CMK (cell line): ENCODE data around the gene COLEC12.
A peak's percentile ranks its signal among the peaks of the same experiment; 100 is the strongest.

Experiments used
- DNase-seq: peaks from one replicate; pipeline ENCODE4 v3.0.0-alpha.2; 2010; ENCODE audit warnings: low read depth

The COLEC12 gene

DNA sequence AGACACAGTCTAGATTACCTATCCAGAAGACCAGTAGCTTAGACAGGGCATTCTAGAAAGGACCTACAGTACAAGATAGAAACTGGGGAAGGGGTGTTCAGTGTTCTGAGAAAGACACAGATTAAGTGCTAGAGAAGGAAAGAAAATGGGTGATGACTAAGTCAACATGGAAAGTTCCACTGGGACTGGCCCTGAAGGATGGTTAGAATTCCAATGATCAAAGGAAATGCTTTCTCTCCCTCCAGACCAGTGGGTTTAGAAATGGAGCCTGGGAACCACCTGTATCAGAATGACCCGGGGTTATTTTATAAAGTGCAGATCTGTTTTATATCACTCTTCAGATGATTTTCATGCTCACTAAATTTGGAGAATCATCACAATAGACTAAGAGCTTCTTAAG, 5.8 kb upstream of the COLEC12 start:
- DNase-seq, result no peak

DNA sequence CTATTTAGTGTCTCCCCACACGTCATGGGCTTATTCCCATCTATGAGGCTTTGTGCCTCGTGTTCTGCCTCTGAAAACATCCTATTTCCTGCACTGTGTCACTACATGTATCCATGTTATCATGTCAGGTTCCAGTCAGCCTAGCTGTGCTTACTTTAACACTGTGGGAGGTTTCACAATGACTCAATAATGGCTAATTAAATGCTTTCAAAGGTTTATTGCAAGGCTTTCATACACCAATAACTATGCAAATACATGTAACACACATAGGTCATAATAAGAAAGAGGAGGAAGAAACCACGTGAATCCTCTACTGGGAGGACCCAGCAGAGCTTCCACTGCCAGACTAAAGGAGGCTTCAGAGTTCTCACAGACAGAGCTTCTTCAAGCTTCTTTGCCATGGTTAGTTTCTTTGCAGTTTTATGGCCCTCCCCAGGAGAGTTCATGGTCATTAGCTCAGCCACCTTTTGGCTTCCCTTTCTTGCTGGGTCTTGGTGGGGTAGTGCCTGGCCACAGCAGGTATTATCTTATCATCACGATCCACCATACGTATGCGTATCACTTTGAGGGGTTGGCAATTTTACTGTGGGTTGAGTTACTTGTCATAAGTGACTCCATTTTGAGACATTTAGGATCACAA, 5.1 kb upstream of the COLEC12 start:
- DNase-seq, result no peak

DNA sequence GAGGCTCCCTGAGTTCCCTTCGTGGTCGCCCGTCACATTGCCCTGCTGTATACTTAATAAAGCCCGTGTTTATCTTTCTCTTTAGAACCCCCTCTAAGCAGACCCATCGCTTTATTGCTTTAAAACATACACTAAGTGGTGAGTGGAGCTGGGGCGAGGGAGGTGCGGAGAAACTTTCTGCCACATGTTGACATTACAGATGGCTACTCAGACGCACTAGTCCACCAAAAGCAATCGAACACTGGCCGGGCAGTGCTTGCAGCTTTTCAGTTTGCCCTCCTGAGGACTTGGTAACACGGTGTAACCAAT, 859 bp upstream of the COLEC12 start:
- no peak for DNase-seq

DNA sequence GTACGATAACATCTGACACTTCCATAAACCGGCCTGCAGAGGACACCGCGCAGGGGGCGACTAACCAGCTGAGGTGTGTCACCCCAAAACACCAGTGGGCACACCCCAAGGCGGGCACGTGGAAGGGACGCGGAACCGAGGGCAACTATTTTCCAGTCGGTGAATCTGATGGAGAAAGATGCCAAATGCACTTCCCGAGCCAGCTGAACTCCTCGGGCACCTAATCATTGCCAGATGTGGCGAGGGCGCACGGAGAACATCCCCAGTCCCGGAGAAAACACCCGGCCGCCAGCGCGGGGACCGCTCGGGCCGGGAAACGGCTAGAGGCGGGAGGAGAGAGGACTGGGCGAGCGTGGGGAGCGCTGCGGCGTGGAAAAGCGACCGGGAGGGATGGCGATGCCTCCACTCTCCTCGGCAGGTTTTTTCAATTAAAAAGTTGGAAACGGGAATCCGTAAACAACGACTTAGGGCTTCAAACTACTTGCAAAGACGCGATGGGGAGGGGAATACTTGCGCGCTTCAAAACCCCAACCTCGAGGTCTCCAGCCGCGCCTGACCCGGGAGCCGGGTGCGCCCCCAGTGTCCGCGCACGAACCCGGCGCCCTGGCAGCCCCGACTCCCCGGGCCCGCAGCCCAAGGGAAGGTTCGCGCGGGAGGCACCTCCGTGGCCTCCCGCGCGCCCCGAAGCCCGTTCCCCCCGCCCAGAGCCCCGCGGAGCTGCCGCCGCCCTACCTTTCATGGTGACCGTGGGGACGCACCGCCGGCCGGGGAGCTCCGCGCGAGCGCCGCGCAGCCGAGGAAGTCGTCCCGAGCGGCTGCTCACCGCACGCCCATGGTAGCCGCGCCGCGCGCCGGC, 497 bp downstream of the COLEC12 start:
- no peak for DNase-seq

DNA sequence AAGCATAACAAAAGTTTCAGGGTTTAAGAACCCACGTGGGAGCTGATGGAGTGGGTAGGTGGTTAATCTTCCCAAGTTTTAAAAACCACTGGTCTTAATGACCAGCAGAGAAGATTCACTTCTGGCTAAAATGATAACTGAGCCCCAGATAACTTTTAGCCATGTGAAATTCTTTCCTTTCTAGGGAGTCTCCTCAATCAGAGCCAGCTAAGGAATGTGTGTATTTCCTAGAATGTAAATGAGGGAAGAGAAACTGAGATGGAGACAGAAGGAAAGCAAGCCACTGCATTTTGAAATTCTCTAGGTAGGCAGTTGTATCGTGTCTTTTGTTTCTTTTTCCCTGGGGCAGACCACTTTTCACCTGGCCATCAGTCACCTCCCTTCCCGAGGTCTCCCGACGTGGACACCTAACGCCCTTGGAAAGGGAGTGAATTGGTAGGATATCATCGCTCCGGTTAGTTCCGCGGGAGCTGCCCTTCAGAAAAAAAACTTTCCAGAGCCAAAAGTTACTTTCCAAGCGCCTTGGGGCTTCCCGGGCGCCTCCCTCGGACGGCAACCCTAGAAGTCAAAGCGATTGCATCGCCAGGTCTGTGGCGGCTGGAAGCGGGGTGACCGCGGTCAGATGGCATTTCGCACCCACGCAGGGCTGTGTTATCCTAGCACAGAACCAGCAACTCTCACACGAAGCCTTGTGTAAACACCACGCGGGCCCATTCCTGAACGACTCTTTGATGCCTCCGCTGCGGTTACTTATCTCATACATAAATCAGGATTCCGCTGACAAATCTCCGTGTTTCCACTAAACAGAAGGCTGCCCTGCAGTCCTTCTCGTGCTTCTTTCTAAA, 1.3 kb downstream of the COLEC12 start:
- DNase-seq, result no peak

DNA sequence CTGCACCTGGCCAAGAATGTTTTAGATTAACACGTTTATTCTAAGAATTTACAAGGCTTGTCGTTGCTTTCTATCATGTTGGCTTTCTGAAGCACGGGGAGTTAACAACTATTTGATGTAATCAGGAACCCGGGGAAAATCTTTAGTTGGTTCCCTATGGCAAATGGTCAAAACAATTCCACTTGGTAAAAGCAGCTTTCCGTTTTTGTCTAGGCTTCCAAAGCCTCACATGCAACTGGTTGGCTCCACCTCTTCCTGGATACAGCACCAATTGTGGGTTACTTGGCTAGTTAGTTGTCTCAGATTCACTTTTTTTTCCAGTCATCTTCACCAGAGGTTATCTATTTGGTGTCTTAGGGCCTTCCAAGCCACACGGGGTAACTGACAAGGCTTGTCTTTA, 2.8 kb downstream of the COLEC12 start:
- DNase-seq, result no peak

DNA sequence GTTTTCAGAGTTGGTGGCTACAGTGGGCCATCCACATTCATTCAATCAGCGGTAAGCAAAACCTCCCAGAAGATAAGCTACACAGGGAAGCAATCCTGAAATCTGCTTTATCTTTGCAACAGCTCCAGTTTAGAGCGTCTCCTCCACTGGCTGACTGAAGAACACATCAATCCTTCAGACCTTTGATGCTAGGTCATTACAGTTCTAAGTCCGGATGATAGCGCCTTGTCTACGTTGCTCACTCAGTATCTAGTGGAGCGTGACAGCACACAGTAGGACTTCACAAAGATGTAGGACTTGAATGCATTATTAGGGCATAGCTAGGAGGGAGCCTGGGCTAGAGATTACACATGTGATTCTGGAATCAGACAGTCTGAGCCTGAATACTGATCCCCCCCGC, 5.0 kb downstream of the COLEC12 start:
- DNase-seq, result no peak

DNA sequence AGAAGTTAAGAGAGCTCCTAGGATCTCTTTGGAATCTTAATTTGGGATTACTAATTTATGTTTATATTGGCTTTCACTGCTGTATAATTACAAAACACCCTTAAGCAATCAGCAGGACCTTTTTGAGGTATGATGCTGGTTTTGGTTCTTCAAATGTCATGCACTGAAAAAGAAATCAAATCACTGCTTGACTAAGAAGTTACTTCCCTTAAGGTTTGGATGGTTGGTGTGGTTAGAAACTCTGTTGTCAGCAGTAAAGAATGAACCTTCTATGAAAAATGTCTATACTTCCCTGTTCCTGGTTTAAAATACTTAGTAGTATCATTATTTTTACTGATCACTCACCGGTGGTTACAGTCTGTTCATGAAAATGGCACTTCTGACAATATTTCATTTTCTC, 5.5 kb downstream of the COLEC12 start:
- no peak for DNase-seq

DNA sequence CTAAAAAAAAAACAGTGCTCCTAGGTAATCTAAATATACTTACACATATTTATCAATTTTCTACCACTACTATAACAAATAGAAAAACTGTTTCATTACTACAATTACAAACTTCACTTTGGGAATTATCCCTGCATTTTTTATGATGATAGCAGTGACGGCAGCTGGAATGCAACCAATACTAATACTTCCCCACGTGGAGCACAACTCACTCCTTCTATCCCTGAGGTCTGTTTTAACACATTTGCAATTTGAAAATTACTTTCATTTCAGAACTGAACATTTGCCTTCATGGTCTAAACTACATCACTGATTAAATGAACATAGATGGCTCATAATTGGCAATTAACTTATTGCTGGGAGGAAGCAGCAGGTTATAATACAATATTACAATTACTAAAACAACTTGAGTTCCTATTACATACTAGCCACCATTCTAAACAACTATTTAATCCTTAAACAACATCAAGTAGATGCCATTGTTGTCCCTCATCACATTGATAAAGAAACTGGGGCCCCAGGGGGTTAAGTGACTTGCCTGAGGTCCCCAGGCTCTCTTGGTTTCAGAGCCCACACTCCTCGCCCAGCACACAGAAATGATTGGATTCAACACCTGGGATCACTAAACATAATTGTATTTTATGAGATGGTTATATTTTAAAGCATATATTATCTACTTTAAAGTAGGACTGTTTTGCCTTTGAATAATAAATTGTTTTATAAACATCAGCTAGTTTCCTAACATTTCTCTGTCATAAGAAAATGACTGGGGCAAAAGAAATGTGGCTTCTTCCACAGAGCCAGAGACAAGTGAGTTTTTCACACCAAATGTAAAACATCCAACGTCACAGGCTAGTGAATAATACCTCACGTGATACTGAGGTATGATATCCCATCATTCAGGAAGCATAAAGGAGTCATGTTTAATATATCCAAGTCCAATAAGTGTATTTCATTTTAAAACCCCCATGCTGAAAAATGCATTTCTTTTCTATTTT, 6.2 kb downstream of the COLEC12 start:
- DNase-seq, result no peak

DNA sequence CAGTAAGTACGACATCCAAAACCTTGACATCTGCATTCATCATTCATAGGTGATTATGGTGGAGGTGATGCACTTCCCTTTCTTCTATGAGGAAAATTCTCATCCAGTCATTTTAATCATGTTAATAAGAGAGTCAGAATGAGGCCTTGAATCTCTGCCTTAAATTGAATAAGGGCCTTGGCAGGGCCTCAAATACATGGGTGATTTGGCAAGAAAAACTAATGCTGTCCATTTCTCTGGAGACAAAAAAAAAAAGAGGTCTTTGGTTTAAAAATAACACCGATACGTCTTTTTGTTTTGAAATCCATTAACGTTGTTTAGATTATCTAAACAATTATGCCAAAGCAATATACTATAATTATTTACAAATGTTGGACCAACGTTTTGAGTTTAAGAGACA, 8.1 kb downstream of the COLEC12 start:
- DNase-seq, result no peak

DNA sequence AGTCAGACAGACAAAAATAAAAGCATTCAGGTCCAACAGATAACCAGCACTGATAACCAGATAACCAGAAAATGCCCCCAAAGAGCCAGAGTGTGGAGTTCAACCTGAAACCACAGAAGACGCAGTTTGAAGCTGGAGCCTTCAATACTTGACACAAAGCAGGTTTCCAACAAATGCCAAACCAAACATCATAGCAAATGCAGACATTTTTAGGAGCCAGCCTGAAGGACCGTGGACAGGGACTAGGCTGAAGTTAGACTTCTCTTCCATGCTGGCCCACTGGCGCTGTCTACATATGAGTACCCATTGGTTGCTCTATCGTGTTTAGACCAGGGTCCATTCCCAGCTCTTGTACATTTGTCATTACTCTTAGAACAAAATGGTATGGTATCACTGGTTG, 9.9 kb downstream of the COLEC12 start:
- DNase-seq, result no peak

DNA sequence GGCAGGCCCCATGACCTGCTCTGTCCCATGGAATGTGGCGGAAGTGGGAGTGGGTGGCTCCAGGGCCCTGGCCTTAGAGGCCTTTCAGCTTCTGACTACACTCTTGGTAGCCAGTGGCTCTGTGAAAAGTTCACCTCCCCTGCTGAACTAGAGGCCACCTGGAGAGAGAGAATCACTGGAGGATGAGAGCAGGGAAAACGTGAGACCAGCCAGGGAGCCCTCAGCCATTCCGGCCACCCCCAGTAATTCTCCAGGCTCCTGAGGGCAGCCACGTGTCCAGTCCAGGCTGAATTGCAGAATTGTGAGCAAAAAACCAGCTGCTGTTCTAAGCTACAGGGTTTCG, 10.5 kb downstream of the COLEC12 start:
- DNase-seq, result no peak

DNA sequence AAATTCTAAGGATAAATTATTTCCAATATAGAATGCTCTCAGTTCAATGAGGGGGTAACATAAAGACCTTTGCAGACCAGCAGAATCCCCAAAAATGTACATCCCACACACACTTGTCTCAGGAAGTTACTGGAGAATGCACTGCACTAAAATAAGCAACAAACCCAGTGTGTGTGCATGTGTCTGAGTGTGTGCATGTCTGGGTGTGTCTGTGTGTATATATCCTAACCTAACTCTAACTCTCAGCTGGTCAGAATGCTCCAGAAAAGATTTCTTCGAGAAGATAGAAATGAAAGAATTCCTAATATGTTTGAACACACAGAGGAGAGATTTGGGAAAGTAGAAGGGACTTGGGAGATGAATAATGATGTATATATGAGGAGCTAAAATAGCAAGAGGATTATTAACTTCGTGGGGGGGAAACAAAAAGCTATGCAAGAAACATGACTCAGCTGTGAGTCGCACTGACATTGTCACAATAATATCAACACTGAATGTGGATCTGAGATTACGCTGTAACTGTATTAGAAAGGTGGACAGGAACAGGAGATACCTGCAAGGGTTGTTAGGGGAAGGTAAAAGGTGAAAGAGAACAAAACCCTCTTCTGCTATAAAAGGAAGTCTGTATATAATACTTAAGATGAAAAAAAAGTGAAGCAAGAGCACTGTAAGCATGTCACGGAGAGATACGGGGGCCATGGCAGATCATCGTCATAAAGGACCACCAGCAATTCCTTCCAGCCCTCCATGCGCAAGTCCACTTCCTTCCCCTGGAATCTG, 11.1 kb downstream of the COLEC12 start:
- DNase-seq, result no peak

DNA sequence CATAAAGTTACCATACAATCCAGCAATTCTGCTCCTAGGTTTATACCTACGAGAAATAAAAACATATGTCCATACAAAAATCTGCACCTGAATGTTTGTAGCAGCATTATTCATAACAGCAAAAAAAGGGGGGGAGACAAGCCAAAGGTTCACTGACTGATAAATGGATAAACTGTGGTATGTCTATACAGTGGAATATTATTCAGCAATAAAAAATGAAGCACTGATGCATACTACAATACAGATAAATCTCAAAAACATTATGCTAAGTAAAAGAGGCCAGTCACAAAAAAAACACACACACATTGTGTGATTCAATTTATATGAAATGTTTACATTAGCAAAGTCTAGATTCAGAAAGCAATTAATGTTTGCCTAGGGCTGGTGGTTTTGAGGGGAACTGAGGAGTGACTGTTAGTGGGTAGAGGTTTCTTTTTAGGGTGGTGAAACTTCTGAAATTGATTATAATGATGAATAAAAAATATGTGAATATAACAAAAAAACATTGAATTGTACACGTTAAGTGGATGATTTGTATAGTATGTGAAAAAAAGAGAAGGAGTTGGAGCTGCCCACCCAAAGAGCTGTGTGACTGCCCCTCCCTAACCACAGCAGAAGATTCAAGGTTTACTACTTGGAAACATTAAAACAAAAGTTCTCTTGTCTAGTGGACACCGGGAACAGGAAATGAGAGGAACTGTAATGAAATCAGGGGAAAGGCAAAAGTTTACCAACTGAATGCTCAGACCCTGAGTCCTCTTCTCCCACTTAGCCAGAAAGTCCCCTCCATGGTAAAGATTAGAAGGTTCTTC, 13.4 kb downstream of the COLEC12 start:
- no peak for DNase-seq

DNA sequence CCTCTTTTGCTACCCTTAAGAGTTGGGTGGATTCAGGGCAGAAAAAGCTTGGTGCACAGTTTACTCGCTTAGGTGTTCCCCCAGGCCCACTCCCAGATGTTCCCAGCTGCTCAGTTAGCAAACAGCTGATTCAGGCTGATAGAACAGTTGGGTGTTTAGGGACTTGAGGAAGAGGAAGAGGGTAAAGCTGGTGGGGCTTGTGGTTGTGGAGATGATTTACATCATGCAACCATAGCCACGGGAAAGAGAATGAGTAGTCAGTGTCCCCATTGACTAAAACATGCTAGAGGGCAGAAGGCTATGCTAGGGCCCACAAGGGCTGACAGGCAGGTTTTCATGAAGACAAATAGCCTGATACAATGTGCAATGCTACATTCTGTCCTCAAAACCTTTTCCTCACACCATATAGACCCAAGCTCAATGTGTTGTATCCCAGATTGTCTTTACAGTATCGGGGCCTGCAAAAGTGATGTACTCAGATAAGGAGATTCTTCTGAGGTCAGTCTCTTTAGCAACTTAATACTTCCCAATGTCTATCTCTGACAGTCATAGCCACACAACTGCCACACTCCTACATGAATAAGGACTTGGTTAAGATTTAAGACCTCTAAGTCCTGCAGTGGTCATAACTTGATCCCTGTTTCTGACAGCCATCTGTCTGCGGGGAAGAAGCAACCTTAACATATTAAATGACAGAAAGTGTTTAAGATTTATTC, 15.6 kb downstream of the COLEC12 start:
- peak; percentile 50 for DNase-seq

DNA sequence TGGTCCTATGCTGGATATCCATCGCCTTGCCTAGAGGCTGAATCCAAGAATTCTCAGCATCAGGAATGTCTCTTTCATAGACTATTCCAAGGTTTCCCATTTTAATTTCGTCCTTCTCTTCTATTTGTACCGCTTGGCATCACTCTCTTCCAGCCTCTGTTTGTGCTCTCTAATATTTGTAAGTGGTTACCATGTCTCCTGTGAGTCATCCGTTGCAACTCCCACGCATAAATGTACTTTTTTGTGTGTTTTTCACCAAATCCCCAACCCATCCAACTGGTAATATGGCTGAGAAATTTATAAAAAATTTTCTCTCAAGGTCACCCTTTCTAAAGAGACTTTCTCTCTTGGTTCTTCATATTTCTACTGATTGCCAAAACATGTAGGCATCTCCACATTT, 21.8 kb downstream of the COLEC12 start:
- DNase-seq, result no peak

DNA sequence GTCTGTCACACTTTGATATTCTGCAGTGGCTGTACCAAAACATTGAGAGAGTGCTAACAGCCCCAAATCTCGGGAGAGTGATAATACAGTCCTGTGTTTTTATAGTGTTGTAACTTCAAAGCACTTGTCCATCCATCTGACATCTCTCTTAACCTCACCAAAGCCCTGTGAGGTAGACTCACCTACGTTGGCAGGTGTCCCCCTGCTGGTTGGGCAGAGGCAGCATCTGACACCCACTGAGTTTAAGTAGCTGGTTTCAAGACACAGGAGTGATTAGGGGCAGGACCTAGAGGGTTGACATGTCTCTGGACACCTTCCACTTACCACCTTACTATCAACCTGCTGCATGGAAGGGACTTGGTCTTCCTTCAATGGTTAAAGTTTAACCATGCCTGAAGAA, 22.9 kb downstream of the COLEC12 start:
- DNase-seq, result no peak

DNA sequence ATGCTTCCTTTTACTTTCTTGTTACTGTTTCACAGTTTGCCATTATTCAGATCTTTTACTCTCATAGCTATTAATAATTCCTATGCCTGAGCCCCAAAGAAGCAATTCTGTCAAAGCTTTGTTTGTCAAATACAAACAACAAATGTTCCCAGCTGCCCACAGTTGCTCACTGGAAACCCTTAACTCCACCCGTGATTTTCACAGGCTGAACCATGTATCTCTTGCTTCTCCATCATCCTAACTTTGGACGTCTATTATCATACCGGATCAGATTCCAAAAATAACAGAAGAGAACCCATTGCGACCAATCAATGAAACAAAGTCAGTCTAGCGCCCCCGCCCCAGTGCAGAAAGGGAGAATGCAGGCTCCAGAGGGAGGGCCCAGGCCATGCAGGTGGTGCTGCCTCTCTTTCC, 24.2 kb downstream of the COLEC12 start:
- DNase-seq, result no peak

DNA sequence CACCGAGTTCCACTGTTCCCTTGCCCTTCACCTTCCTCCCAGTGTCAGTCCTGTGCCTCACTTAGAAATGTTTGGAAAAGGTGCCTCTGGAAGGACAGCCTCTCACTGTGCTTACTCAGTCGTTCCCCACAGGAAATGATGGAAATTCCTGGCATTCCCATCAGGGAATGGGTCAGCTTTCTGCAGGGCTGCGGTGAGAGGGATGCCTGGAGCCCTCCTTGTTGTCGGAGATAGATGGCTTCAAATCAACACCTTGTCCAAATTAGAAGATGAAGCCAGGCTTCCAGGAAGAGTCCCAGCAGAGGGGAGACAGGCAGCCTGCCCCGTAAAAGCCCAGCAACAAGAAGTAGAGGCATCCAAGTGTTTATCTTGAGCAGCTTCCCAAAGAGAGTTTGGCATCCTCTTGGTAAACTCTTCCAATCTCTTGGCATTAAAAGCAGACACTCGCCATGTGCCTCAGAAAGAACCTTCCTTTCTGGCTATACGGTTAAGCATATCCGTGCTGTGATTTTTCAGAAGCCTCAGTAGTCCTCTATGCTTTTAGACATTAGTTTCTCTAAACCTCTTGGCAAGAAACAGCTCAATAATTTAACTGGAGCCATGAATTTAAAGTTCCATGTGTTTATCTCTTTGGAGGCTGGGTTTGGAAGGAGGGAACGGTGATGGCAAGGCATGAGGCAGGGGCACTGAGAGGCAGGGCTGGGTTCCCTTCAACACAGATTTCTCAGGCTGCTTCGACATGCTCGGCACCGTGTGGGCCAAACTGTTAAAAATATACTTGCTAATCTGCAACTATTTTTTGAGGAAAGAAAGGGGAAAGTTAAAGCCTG, 25.1 kb downstream of the COLEC12 start:
- DNase-seq, result no peak
